HG02610 (cell line): ENCODE measurements around the gene AKT1S1.

ENCODE experiments used
- ATAC-seq: cut with Tn5 transposase; IDR thresholded peaks from one replicate; pipeline ENCODE4 v1.9.1; 2021; ENCODE audit warnings: mild to moderate bottlenecking, moderate library complexity; ENCODE audit not compliant: unreplicated experiment

The AKT1S1 gene

GRCh38 chr19:49908480-49909420 lies 31.6 kb upstream of the AKT1S1 start:
- ATAC-seq = no peak

GRCh38 chr19:49907745-49908446 lies 30.7 kb upstream of the AKT1S1 start:
- ATAC-seq = no peak

- ATAC-seq = no peak
These were observed 29.9 kb upstream of the AKT1S1 start for GRCh38 chr19:49906879-49907564.

- ATAC-seq = no peak
These were observed 27.0 kb upstream of the AKT1S1 start for GRCh38 chr19:49904136-49904535.

- ATAC-seq = peak; percentile 54
These were observed 19.9 kb upstream of the AKT1S1 start, which contains the start of gene IL4I1 for GRCh38 chr19:49896863-49897621. Gene IL4I1, minus strand, starts transcription at chr19:49896887. Its CDS starts 727 bp downstream, at chr19:49896160.

GRCh38 chr19:49895566-49896297 lies 18.6 kb upstream of the AKT1S1 start:
- no peak for ATAC-seq

GRCh38 chr19:49894879-49895565 lies 17.9 kb upstream of the AKT1S1 start:
- peak; percentile 33 for ATAC-seq

- ATAC-seq = no peak
These were observed 17.0 kb upstream of the AKT1S1 start for GRCh38 chr19:49894011-49894664.

- ATAC-seq = no peak
These were observed 15.6 kb upstream of the AKT1S1 start for GRCh38 chr19:49892716-49893115.

GRCh38 chr19:49891393-49891792 lies 14.2 kb upstream of the AKT1S1 start:
- no peak for ATAC-seq

GRCh38 chr19:49890349-49891311 lies 13.5 kb upstream of the AKT1S1 start:
- ATAC-seq = no peak

- no peak for ATAC-seq
These were observed 12.7 kb upstream of the AKT1S1 start for GRCh38 chr19:49889687-49890348.

GRCh38 chr19:49889038-49889686 lies 12.0 kb upstream of the AKT1S1 start:
- no peak for ATAC-seq

GRCh38 chr19:49888510-49888824 lies 11.3 kb upstream of the AKT1S1 start:
- ATAC-seq = no peak

GRCh38 chr19:49887665-49888509 lies 10.7 kb upstream of the AKT1S1 start:
- no peak for ATAC-seq
